DND-41 (cell line): Measurements from ENCODE around the gene SLC2A4RG.

ENCODE experiments used
- ATAC-seq: fragments of 200-7000 bp; cut with Tn5 transposase; 3 replicates; pipeline ENCODE4 v1.9.1; 2021; ENCODE audit warnings: low read depth; ENCODE audit not compliant: insufficient read depth
- DNase-seq: peaks from one replicate; pipeline ENCODE4 v3.0.0-alpha.2; 2020
- H2AFZ ChIP-seq: 2 replicates; pipeline ENCODE4 v1.6.0; 2012; ENCODE audit warnings: low read depth, low read length
- H3K27ac ChIP-seq: 2 replicates; pipeline ENCODE4 v1.5.1; 2012; ENCODE audit warnings: low read length, inconsistent platforms
- H3K27me3 ChIP-seq: fragments of 200-600 bp; sonication (generic); 2 replicates; pipeline ENCODE4 v1.6.0; 2012; ENCODE audit warnings: low read length, mild to moderate bottlenecking, inconsistent platforms; ENCODE audit not compliant: insufficient read depth, poor library complexity
- H3K36me3 ChIP-seq: 2 replicates; pipeline ENCODE4 v1.5.1; 2012; ENCODE audit warnings: low read length, inconsistent platforms; ENCODE audit not compliant: insufficient read depth
- H3K4me1 ChIP-seq: 2 replicates; pipeline ENCODE4 v1.5.1; 2012; ENCODE audit warnings: mild to moderate bottlenecking, low read length; ENCODE audit not compliant: insufficient read depth
- H3K4me2 ChIP-seq: 2 replicates; pipeline ENCODE4 v1.6.0; 2012; ENCODE audit warnings: mild to moderate bottlenecking, moderate library complexity, low read length, inconsistent platforms; ENCODE audit not compliant: insufficient read depth
- H3K4me3 ChIP-seq, 2 experiments: fragments of 200-600 bp in 1 of 2; shearing (Covaris generic) in 1 of 2; 2 replicates each; pipeline ENCODE4 v1.5.1; 2012 to 2016; ENCODE audit warnings: inconsistent platforms in 2 of 2, low read length in 2 of 2, mild to moderate bottlenecking in 2 of 2, low read depth in 1 of 2, moderate library complexity in 1 of 2
- H3K79me2 ChIP-seq: 2 replicates; pipeline ENCODE4 v1.6.0; 2012; ENCODE audit warnings: low read length, inconsistent platforms; ENCODE audit not compliant: insufficient read depth
- H3K9ac ChIP-seq: 2 replicates; pipeline ENCODE4 v1.6.0; 2012; ENCODE audit warnings: low read depth, mild to moderate bottlenecking, inconsistent platforms, low read length, moderate library complexity
- H3K9me3 ChIP-seq: 2 replicates; pipeline ENCODE4 v1.5.1; 2012; ENCODE audit warnings: low read length, moderate library complexity, mild to moderate bottlenecking, inconsistent platforms; ENCODE audit not compliant: insufficient read depth, severe bottlenecking
- H4K20me1 ChIP-seq: 2 replicates; pipeline ENCODE4 v1.6.0; 2012; ENCODE audit warnings: low read length; ENCODE audit not compliant: insufficient read depth
- EZH2 ChIP-seq: IDR thresholded peaks from 3 replicates; pipeline ENCODE4 v1.6.1; 2012; ENCODE audit warnings: borderline replicate concordance, low read depth, mild to moderate bottlenecking, moderate library complexity, low read length, inconsistent platforms; ENCODE audit not compliant: severe bottlenecking
- TF ChIP-seq, protein P1 (sequence below): IDR thresholded peaks from 2 replicates; pipeline ENCODE4 v1.5.1; 2012; ENCODE audit warnings: borderline replicate concordance, low read length, moderate library complexity, mild to moderate bottlenecking; ENCODE audit not compliant: poor library complexity, severe bottlenecking; ENCODE audit errors: extremely low read depth

SLC2A4RG gene

DNA sequence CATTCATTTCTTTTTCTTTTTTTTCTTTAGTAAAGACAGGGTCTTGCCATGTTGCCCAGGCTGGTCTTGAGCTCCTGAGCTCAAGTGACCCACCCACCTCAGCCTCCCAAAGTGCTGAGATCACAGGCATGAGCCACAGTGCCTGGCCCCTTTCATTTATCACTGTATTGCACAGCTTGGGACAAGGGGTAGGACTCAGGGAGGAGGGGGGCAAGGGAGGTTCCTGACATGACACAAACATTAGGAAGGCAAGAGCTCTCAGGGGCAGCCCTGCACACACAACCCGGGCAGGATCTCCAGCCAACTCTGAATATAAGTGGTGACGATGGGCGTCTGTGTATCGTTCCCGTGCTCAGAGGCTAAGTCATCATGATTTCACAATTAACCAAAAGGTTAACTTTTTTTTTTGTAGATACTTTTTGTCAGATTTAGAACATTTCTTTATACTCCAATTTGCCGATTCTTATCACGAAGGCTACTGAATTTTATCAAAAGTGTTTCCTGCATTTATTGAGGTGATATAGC lies 19.9 kb downstream of the SLC2A4RG start:
- no peaks in the 10 kb centered on the region for H3K27me3 ChIP-seq
- DNase-seq (no peak), ATAC-seq (no peak)
- no peaks in the 10 kb centered on the region for H3K4me1 ChIP-seq
- H3K9me3 ChIP-seq, result no peaks in the 10 kb centered on the region
- H4K20me1 ChIP-seq, result no peaks in the 10 kb centered on the region
- no peak overlapping the region for H3K4me2 ChIP-seq
- H3K36me3 ChIP-seq, result no peaks in the 10 kb centered on the region
- H3K9ac ChIP-seq, result no peak overlapping the region
- no peak overlapping the region for H3K4me3 ChIP-seq
- H3K27ac ChIP-seq, result no peak overlapping the region
- no peak overlapping the region for H2AFZ ChIP-seq
- no peak for TF ChIP-seq EZH2
- TF ChIP-seq, protein P1, sequence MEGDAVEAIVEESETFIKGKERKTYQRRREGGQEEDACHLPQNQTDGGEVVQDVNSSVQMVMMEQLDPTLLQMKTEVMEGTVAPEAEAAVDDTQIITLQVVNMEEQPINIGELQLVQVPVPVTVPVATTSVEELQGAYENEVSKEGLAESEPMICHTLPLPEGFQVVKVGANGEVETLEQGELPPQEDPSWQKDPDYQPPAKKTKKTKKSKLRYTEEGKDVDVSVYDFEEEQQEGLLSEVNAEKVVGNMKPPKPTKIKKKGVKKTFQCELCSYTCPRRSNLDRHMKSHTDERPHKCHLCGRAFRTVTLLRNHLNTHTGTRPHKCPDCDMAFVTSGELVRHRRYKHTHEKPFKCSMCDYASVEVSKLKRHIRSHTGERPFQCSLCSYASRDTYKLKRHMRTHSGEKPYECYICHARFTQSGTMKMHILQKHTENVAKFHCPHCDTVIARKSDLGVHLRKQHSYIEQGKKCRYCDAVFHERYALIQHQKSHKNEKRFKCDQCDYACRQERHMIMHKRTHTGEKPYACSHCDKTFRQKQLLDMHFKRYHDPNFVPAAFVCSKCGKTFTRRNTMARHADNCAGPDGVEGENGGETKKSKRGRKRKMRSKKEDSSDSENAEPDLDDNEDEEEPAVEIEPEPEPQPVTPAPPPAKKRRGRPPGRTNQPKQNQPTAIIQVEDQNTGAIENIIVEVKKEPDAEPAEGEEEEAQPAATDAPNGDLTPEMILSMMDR, result no peak
- no peaks in the 10 kb centered on the region for H3K79me2 ChIP-seq

GRCh38 chr20:63765082-63765873 lies 25.7 kb downstream of the SLC2A4RG start:
- no peaks in the 10 kb centered on the region for H3K4me1 ChIP-seq
- no peaks in the 10 kb centered on the region for H3K9me3 ChIP-seq
- no peak overlapping the region for H3K27ac ChIP-seq
- no peaks in the 10 kb centered on the region for H4K20me1 ChIP-seq
- ATAC-seq (no peak), DNase-seq (no peak)
- H2AFZ ChIP-seq, result no peak overlapping the region
- H3K4me2 ChIP-seq, result no peak overlapping the region
- no peaks in the 10 kb centered on the region for H3K79me2 ChIP-seq
- no peak overlapping the region for H3K4me3 ChIP-seq
- TF ChIP-seq, protein P1, result no peak
- TF ChIP-seq EZH2, result no peak
- no peak overlapping the region for H3K9ac ChIP-seq
- no peaks in the 10 kb centered on the region for H3K27me3 ChIP-seq
- no peaks in the 10 kb centered on the region for H3K36me3 ChIP-seq

- Histone ChIP-seq H3K4me3 (no peak overlapping the region), H2AFZ (no peak overlapping the region), H4K20me1 (no peaks in the 10 kb centered on the region), H3K4me2 (no peak overlapping the region), H3K9me3 (no peaks in the 10 kb centered on the region), H3K79me2 (no peaks in the 10 kb centered on the region), H3K27me3 (no peaks in the 10 kb centered on the region), H3K27ac (no peak overlapping the region), H3K9ac (no peak overlapping the region), H3K36me3 (no peaks in the 10 kb centered on the region), H3K4me1 (no peaks in the 10 kb centered on the region)
- DNase-seq, result no peak
- TF ChIP-seq, protein P1, result no peak
- TF ChIP-seq EZH2, result no peak
- no peak for ATAC-seq
Observed at GRCh38 chr20:63765902-63766301, 26.3 kb downstream of the SLC2A4RG start.
